ENCODE measurements around the gene WIPF3. TPM values are rescaled to one million over a fixed set of nuclear protein-coding genes. Genes with fewer than 3 reads are reported as not detected.

The WIPF3 gene
- total RNA-seq, 1 experiment from 2014 or later = not detected

DNA sequence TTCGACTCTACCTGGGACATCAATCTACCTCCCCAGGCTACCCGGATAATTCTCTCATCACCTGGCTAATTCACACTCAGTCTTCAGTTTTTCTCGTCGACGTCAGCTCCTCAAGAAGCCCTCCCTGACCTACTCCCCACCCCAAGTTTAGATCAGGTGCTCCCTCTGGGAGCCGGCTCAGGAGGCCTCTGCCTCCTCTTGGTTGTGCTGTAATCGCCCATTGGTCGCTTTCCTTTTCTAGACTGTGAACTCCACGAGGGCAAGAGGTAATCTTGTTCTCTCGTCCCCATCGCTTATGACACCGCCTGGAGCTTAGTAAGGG lies 461 bp upstream of the WIPF3 start:
- DNase-seq (ENCODE audit: unreplicated experiment) = no peak
- TF ChIP-seq, protein P1, sequence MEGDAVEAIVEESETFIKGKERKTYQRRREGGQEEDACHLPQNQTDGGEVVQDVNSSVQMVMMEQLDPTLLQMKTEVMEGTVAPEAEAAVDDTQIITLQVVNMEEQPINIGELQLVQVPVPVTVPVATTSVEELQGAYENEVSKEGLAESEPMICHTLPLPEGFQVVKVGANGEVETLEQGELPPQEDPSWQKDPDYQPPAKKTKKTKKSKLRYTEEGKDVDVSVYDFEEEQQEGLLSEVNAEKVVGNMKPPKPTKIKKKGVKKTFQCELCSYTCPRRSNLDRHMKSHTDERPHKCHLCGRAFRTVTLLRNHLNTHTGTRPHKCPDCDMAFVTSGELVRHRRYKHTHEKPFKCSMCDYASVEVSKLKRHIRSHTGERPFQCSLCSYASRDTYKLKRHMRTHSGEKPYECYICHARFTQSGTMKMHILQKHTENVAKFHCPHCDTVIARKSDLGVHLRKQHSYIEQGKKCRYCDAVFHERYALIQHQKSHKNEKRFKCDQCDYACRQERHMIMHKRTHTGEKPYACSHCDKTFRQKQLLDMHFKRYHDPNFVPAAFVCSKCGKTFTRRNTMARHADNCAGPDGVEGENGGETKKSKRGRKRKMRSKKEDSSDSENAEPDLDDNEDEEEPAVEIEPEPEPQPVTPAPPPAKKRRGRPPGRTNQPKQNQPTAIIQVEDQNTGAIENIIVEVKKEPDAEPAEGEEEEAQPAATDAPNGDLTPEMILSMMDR (IDR thresholded peaks at IDR 0.05; ENCODE audit: unreplicated experiment) = no peak
- peaks cover 93% of the 10 kb centered on the region for H3K27me3 Mint-ChIP-seq (ENCODE audit: insufficient read depth, unreplicated experiment)
- intact Hi-C loops (cut with micrococcal nuclease) = no loop called here
- no peaks in the 10 kb centered on the region for H3K9me3 Mint-ChIP-seq (ENCODE audit: unreplicated experiment)
- H3K4me3 Mint-ChIP-seq (ENCODE audit: unreplicated experiment) = peak overlapping the region; percentile 26
- no peaks in the 10 kb centered on the region for H3K36me3 Mint-ChIP-seq (ENCODE audit: insufficient read depth, unreplicated experiment)
- H3K4me1 Mint-ChIP-seq (ENCODE audit: insufficient read depth, unreplicated experiment) = no peaks in the 10 kb centered on the region
- POLR2A ChIA-PET = interaction anchor here (1.0 kb wide), 1 partner anchor 253 kb away, joined by 3 read pairs; no protein-coding TSS in a partner anchor
- CTCF ChIA-PET = interaction anchor here (0.6 to 1.6 kb wide), 3 partner anchors 58 to 256 kb away, joined by 3 to 6 read pairs (median 3); no protein-coding TSS in a partner anchor
- no peak overlapping the region for H3K27ac Mint-ChIP-seq (ENCODE audit: low read depth, unreplicated experiment)
- BruUV-seq (replicated peaks) = no TSS peak

DNA sequence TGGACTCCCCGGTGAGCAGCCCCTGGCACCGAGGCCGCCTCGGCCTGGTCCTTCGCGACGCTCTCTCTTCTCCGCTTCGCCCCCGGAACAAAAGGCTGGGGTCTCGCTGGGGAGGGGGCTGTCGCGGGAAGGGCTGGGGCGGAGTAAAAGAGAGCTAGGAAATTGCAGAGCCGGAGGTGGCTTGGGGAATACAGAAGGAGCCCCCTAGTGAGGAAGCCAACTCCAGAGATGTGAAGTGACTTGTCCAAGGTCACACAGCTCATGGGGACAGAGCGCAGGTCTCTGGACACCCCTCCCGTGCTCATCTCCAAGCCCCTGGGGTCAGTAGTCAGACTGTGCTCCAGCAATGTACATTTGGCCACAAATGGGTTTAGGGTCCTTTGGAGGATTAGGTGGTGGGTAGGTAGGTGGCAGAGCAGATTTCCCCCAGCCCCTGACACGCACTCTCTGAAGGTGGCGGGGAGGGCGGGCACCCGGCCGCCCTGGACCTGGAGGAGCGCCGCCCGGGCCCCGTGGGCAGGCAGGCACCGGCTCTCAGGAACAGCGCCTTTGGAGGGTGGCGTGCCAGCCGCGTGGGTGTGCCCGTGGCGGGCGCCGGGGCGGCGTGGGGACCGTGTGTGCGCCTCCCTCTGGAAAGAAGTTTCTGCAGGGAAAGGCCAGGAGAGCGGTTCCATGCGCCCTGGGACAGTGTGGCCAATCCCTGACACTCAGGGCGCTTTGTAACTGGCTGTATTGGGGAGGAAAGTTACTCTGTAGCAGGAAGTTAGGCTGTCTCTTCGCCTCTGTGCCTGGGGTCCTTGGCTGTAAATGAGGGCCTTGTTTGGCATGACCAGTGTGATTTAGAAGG lies 910 bp downstream of the WIPF3 start:
- ChIA-PET CTCF (interaction anchor here (0.8 to 1.6 kb wide), 3 partner anchors 59 to 172 kb away, joined by 4 to 6 read pairs (median 4); no protein-coding TSS in a partner anchor), POLR2A (interaction anchor here (1.0 kb wide), 1 partner anchor 251 kb away, joined by 3 read pairs; no protein-coding TSS in a partner anchor)
- Mint-ChIP-seq H3K9me3 (ENCODE audit: unreplicated experiment) (no peaks in the 10 kb centered on the region), H3K36me3 (ENCODE audit: insufficient read depth, unreplicated experiment) (no peaks in the 10 kb centered on the region), H3K27me3 (ENCODE audit: insufficient read depth, unreplicated experiment) (peaks cover 93% of the 10 kb centered on the region), H3K4me3 (ENCODE audit: unreplicated experiment) (no peak overlapping the region), H3K27ac (ENCODE audit: low read depth, unreplicated experiment) (no peak overlapping the region), H3K4me1 (ENCODE audit: insufficient read depth, unreplicated experiment) (peaks cover 4% of the 10 kb centered on the region)
- intact Hi-C loops (cut with micrococcal nuclease) = no loop called here
- no peak for DNase-seq (ENCODE audit: unreplicated experiment)
- TF ChIP-seq, protein P1 (IDR thresholded peaks at IDR 0.05; ENCODE audit: unreplicated experiment) = no peak
- BruUV-seq (replicated peaks) = no TSS peak

DNA sequence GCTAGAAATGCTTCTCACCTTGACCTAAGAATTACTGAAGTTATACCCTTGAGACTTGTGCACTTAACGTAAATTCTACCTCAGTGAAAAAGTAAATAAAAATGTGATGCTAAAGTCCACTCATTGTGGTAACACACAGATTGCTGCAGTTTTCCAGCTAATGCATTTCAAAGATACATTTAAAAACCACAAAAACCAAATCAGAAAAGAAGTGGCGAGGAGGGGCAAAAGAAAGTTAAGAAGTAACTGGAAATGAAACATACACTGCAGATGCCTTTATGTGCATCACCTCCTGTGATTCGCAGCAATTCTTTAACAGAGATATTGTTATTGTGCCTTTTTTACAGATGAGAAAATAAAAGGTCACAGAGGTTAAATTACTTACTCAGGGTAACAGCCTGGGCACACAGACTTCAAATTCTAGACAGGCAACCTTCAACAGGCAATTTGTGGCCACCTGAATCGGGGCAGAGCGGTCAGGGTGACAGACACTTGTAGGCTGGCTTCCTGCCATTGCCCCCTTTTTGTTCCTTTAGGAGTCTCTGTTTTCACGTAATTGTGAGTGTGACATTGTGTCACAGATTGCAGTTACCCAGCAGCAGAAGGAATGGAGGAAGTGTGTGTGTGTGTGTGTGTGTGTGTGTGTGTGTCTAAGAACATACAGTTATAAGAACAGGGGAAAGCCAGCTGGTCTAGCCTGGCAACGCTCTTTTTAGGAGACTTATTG lies 1.9 kb downstream of the WIPF3 start:
- no peaks in the 10 kb centered on the region for H3K9me3 Mint-ChIP-seq (ENCODE audit: unreplicated experiment)
- peaks cover 6% of the 10 kb centered on the region for H3K4me1 Mint-ChIP-seq (ENCODE audit: insufficient read depth, unreplicated experiment)
- H3K4me3 Mint-ChIP-seq (ENCODE audit: unreplicated experiment) = no peak overlapping the region
- CTCF ChIA-PET = no interaction called here
- peaks cover 93% of the 10 kb centered on the region for H3K27me3 Mint-ChIP-seq (ENCODE audit: insufficient read depth, unreplicated experiment)
- DNase-seq (ENCODE audit: unreplicated experiment) = no peak
- no TSS peak for BruUV-seq (replicated peaks)
- no peak overlapping the region for H3K27ac Mint-ChIP-seq (ENCODE audit: low read depth, unreplicated experiment)
- intact Hi-C loops (cut with micrococcal nuclease) = no loop called here
- TF ChIP-seq, protein P1 (IDR thresholded peaks at IDR 0.05; ENCODE audit: unreplicated experiment) = no peak
- POLR2A ChIA-PET = no interaction called here
- H3K36me3 Mint-ChIP-seq (ENCODE audit: insufficient read depth, unreplicated experiment) = no peaks in the 10 kb centered on the region

DNA sequence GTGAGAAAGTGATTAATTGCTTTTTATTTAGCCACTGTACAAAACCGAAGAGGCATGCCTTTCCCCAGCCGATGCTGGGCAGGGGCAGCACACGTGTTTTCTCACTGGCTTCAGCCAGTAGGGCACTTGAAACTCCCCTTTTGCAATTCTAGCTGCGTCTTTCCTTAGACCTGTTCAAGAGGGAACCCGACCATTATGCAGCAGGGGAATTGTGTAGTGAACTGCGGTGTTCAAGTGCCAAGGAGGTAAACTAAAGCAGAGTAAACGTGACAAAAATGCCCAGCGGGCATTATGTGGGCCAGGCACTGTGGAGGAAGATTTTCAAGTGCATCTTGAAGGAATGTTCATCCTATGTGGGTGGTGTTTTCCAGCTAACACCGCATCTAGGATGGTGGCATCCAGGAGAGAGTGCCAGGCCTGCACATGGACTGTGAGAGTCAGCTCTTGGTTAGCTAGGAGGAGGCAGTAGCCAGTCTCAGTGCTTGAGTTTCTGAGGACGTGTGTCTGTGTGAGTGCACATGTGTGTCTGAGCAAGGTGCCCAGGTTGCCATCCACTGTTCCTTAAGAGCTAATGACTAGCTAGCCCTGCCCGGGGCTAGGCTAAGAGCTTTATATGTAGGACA lies 3.3 kb downstream of the WIPF3 start:
- Mint-ChIP-seq H3K27me3 (ENCODE audit: insufficient read depth, unreplicated experiment) (peaks cover 93% of the 10 kb centered on the region), H3K9me3 (ENCODE audit: unreplicated experiment) (no peaks in the 10 kb centered on the region), H3K4me3 (ENCODE audit: unreplicated experiment) (no peak overlapping the region), H3K27ac (ENCODE audit: low read depth, unreplicated experiment) (no peak overlapping the region), H3K36me3 (ENCODE audit: insufficient read depth, unreplicated experiment) (no peaks in the 10 kb centered on the region), H3K4me1 (ENCODE audit: insufficient read depth, unreplicated experiment) (peaks cover 6% of the 10 kb centered on the region)
- CTCF ChIA-PET = interaction anchor here (0.6 to 0.8 kb wide), 2 partner anchors 40 to 172 kb away, joined by 3 read pairs; no protein-coding TSS in a partner anchor
- no peak for DNase-seq (ENCODE audit: unreplicated experiment)
- no TSS peak for BruUV-seq (replicated peaks)
- TF ChIP-seq, protein P1 (IDR thresholded peaks at IDR 0.05; ENCODE audit: unreplicated experiment) = no peak
- intact Hi-C loops (cut with micrococcal nuclease) = no loop called here
- POLR2A ChIA-PET = no interaction called here

Data from MCF 10A (cell line).